ENCODE data around the gene EPN3. TPM values are rescaled to one million over a fixed set of nuclear protein-coding genes. Genes with fewer than 3 reads are reported as not detected.

The EPN3 gene
- total RNA-seq, 1 donor from 2014 or later = 1.5 TPM

GRCh38 chr17:50551433-50551815 is 18.9 kb downstream of the EPN3 start:
- DNase-seq (no peak), ATAC-seq (no peak)
- no peaks in the 10 kb centered on the region for H3K27me3 ChIP-seq (ENCODE audit: low read depth)
- H3K4me1 ChIP-seq = peaks cover 15% of the 10 kb centered on the region
- no peak overlapping the region for H3K4me3 ChIP-seq
- intact Hi-C loops (cut with DNase I) = loop anchor here (10.0 kb wide), 1 partner anchor 143 kb away; no protein-coding TSS in a partner anchor
- H3K27ac ChIP-seq = no peak overlapping the region
- H3K9me3 ChIP-seq = no peaks in the 10 kb centered on the region
- peaks cover 18% of the 10 kb centered on the region for H3K36me3 ChIP-seq
- no peak for TF ChIP-seq CTCF (IDR thresholded peaks at IDR 0.05)

GRCh38 chr17:50551884-50552283 is 19.3 kb downstream of the EPN3 start:
- intact Hi-C loops (cut with DNase I) = loop anchor here (10.0 kb wide), 1 partner anchor 143 kb away; no protein-coding TSS in a partner anchor
- H3K27ac ChIP-seq = no peak overlapping the region
- peaks cover 11% of the 10 kb centered on the region for H3K4me1 ChIP-seq
- DNase-seq = no peak
- H3K36me3 ChIP-seq = peaks cover 18% of the 10 kb centered on the region
- no peak overlapping the region for H3K4me3 ChIP-seq
- TF ChIP-seq CTCF (IDR thresholded peaks at IDR 0.05) = no peak
- H3K27me3 ChIP-seq (ENCODE audit: low read depth) = no peaks in the 10 kb centered on the region
- no peak for ATAC-seq
- H3K9me3 ChIP-seq = no peaks in the 10 kb centered on the region

- TF ChIP-seq CTCF (IDR thresholded peaks at IDR 0.05) = no peak
- intact Hi-C loops (cut with DNase I) = loop anchor here (10.0 kb wide), 1 partner anchor 141 kb away; no protein-coding TSS in a partner anchor
- no peak for ATAC-seq
These were observed 21.7 kb downstream of the EPN3 start for GRCh38 chr17:50554201-50554600.

GRCh38 chr17:50556803-50557202 is 24.3 kb downstream of the EPN3 start:
- ATAC-seq = no peak
- Histone ChIP-seq H3K27ac (no peak overlapping the region), H3K9me3 (no peaks in the 10 kb centered on the region), H3K4me1 (peaks cover 30% of the 10 kb centered on the region), H3K27me3 (ENCODE audit: low read depth) (peaks cover 40% of the 10 kb centered on the region), H3K36me3 (peaks cover 10% of the 10 kb centered on the region), H3K4me3 (no peak overlapping the region)
- intact Hi-C loops (cut with DNase I) = loop anchor here (10.0 kb wide), 1 partner anchor 138 kb away; no protein-coding TSS in a partner anchor
- TF ChIP-seq CTCF (IDR thresholded peaks at IDR 0.05) = no peak
- DNase-seq = no peak

More at GRCh38 chr17:50554201-50554600, 21.7 kb downstream of the EPN3 start:
- no peak overlapping the region for H3K27ac ChIP-seq
- no peak for DNase-seq
- H3K4me1 ChIP-seq = peaks cover 9% of the 10 kb centered on the region
- H3K4me3 ChIP-seq = no peak overlapping the region
- peaks cover 14% of the 10 kb centered on the region for H3K27me3 ChIP-seq (ENCODE audit: low read depth)
- peaks cover 18% of the 10 kb centered on the region for H3K36me3 ChIP-seq
- H3K9me3 ChIP-seq = no peaks in the 10 kb centered on the region

GRCh38 chr17:50557630-50558029 is 25.1 kb downstream of the EPN3 start:
- no peak for DNase-seq
- no peak for TF ChIP-seq CTCF (IDR thresholded peaks at IDR 0.05)
- H3K27me3 ChIP-seq (ENCODE audit: low read depth) = peaks cover 48% of the 10 kb centered on the region
- no peaks in the 10 kb centered on the region for H3K9me3 ChIP-seq
- no peak overlapping the region for H3K27ac ChIP-seq
- H3K4me1 ChIP-seq = peaks cover 37% of the 10 kb centered on the region
- no peak for ATAC-seq
- intact Hi-C loops (cut with DNase I) = loop anchor here (10.0 kb wide), 1 partner anchor 137 kb away; no protein-coding TSS in a partner anchor
- H3K4me3 ChIP-seq = no peak overlapping the region
- H3K36me3 ChIP-seq = peaks cover 7% of the 10 kb centered on the region

Data from lower lobe of right lung (tissue), 2 donors.